DMS53 treated with DMSO at 0.1 percent for 48 hours (cell line): Measurements from ENCODE around the gene CNGB1.
"Not testable (repeated sequence)": the region's sequence is repeated elsewhere in the genome, so short reads cannot be mapped to it uniquely, and the experiment has no call there.

Source experiments
- DNase-seq: peaks from one replicate; lab custom pipeline; 2025; ENCODE audit not compliant: unreplicated experiment; lab: John Stamatoyannopoulos, UW

CNGB1 gene

DNA sequence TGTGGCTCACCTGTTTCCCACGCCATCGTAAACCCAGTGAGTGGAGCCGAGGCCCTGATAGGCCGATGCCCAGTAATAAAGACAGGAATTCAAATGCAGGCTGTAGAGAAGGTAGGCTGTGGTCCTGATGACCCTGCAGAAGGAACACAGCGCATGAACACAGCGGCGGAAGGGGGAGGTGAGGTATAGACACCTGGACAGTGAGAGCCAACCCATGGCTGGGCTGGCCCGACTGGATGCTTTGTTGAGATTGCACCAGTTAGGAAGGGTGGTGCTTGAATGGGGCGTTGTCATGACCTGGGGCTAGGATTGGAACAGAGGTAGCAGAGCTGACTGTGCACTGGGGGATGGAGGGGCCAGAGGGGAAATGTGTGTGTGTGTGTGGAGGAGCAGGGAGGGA is 59.2 kb downstream of the CNGB1 start:
- DNase-seq = no peak

DNA sequence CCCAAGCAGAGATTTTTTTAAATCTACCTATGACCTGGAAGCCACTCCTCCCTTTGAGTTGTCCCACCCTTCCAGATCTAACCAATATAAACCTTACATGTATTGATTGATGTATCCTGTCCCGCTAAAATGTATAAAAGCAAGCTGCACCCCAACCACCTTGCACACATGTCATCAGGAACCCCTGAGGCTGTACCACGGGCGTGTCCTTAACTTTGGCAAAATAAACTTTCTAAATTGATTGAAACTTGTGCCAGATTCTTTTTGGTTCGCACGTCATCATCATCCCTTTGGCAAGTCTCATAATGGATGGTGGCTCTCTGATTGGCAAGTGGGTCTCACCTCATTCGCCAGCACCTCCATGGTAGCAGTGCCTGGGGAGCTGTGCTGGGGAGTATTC is 60.2 kb downstream of the CNGB1 start:
- DNase-seq = no peak

DNA sequence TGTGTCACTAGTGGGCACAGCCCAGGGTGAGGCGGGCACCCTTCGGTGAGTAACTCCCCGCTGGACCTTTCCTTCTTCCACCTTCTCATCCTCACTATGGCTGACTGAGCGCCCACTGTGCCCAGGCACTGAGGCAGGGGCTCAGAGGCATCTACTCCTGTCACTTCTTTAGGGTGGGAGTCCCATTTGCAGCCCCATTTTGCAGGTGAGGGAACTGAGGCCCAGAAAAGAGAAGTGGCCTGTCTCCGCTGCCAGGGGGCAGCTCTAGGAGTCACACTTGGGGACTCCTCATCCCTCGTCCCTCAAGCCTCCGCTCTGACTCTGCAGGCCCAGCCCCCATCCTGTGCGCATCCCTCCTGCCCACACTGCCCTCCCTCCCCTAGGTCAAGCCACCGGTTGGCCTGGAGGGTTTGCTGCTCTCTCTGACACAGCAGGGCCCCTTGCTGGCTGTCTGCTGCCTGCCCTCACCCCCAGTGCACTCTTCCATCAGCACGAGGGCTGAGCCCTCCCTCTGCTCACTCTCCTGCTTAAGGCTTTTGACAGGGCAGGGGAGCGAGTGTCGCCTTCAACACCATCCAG is 62.4 kb downstream of the CNGB1 start:
- DNase-seq = no peak

DNA sequence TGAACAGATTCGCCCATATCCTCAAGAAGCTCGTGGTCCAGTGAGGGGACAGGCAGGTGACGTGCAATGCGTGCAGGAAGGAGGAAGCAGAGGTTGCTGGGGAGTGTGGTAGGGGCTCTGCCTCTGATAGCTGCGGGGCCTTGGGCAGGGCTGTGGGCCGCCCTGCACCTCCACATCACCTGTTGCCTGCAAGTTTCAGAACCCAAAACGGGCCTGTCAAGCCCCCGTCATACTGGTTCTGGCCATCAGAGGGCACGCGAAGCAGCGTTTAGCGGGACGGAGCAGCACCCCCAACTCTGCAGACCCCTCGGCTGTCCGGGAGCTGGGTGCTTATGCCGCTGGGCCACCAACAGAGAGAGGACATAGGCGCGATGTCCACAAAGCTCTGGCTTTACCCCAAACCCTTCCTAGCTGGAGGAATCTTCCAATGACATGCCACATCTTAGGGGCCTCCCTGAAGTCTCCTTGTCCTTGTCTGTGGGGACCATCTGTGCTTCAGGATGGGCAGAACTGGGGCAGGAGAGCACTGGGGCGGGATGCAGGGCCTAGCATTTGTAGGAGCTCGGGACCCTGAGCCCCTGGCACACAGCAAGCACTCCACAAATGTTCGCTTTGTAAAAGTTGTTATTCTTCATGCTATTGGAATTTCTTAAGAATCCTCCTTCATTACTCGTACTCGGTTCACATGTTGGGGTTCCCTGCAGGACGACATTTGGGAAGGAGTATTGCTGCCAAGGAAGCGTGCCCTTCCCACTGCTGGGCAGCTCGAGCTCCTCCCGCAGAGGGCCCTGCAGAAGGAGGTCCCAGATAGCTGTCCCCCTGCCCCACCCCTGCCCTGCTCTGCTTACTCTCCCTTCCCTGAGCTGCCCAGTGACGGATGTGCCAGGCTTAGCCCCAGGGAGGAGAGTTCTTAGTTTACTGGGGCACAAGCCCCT is 64.3 kb downstream of the CNGB1 start:
- DNase-seq = no peak

DNA sequence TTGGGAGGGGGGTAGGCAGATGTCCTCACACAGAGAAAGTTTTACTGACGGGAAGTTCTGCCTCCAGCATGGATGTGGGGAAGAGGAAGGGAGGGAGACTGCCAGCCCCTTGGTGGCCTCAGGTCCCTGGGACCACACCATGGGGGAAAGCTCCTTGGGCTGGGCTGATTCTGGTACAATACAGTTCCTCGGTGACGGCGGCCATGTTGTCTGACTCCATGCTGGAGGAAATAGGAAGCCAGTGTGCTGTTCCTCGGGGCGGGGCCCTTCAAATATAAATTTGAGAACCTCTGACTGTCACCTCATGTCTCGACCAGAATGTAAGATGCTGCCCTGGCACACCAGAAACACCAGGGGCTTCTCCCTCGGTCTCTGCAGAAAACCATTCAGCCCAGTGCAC is 66.8 kb downstream of the CNGB1 start:
- no peak for DNase-seq

DNA sequence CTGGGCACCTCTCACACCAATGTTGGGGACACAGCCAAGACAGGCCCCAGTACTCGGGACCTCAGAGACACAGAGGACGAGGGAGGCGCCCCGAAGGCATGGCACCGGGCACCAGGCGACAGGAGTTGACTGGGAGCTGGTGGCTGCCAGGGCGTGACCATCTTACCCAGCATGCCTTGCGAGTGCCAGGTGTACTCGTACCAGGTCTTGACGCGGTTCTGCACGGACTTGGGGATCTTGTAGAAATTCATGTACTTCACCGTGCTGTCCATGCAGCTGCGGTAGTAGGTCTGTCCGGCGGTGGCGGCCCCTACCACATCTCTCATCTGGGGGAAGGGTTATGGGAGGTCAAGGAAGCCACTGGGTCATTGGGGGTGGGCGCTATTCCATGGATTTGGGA is 67.3 kb downstream of the CNGB1 start:
- no peak for DNase-seq

DNA sequence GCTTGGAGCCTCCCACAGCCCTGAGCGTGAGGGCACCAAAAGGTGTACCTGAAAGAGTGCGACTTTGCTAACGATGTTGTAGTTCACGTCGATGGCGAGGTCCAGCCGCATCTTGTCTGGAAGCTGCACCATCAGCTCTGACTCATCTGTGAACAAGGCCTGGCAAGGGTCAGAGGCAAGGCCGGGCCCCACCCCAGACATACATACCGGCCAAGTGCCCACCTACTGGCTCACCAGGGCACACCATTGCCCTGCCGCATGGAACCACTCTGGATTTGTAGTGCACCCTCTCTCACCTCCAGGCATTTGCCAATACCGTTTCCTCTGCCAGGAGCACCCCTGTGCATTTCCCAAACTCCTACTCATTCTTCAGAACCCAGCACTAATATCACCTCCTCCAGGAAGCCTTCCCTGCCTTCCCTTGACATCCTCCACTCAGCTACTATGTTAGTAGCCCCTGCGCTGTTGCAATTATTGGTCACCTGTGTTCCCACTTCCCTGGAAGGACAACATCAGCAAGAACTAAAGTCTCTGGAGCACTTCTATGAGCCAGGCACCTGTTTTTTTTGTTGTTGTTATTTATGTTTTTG is 69.4 kb downstream of the CNGB1 start:
- DNase-seq = no peak

DNA sequence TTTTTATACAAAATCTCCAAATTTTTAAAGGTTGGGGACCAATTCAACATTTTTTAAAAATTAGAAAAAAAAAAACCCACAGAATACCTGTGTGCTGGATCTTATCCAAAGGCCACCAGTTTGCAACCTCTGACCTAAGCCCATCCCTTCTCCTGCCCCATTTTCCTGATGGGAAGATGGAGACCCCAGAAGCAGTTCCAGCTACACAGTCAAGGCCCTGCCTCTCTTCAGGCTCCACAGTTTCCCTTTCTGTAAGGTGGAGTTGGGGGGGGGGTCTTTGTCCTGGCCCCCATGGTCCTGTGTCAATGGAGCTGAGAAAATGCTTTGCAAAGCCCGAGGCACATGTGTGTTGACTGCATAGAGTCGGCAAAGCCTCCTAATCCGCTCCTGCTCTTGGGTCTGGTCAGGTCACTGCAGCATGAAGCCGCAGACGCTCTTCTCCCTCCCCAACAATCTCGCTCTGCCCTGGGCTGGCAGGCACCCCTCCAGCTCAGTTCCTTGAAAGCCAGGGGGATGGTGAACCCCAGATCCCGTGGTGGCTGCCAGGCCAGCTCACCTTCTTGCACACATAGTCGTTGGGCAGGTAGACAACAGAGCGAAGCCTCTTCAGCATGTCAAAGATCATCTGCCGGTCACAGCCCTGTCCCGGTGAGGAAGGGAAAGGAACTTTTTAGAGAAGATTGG is 70.0 kb downstream of the CNGB1 start:
- no peak for DNase-seq

DNA sequence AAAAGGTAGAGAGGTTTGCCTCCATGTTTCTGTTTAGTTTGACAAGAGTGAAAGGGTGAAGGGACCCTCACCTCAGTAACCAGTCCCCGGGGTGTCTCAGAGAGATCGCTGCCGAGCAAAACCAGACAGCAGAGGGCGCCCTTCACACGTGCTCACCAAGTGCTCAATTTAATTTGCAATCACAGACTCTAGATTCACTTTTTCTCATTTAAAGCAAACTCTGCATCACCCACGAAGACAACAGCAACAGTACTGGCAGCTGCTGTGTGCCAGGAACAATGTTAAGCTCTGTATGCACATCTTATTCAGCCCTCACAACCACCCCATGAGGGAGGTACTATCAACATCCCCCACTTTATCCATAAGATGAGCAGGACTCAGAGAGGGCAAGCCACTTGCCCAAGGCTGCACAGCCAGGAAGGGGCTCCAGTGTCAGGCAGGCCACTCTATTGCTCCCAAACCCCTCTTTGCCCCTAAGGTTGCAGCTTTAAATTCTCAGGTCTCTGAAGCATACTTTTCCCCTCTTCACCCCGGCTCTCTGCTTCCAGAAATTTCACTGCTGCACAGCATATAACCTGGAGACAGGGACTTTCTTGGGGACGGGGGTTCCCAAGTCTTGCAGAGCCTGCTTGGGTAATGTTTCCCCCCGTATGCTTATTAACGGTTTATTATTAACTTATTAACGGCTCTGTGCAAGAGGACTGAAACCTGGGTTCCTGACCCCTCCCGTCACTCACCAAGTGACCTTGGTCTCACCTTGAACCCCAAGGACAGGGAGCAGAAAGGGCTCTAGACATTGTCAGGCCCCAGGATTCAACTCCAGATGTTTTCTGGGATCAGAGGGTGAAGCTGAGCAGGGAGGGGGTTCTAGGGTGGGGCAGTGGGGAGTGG is 70.9 kb downstream of the CNGB1 start:
- DNase-seq = peak; percentile 33

DNA sequence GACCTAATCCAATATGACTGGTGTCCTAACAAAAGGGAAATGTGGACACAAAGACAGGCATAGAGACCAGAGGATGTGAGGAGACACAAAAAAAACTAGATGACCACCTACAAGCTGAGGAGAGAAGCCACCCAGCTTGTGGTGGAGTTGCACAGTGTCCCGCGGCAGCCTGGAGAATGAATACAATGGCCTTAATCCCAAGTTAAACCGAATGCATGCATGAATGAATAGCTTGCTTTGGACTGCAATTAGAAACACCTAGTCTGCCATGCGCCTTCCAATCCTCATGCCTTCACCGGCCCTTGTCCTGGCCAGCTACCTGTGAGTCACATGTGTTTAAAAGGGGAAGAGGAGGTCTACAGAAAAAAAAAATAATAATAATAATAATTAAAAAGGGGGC is 72.0 kb downstream of the CNGB1 start:
- DNase-seq = peak; percentile 70

DNA sequence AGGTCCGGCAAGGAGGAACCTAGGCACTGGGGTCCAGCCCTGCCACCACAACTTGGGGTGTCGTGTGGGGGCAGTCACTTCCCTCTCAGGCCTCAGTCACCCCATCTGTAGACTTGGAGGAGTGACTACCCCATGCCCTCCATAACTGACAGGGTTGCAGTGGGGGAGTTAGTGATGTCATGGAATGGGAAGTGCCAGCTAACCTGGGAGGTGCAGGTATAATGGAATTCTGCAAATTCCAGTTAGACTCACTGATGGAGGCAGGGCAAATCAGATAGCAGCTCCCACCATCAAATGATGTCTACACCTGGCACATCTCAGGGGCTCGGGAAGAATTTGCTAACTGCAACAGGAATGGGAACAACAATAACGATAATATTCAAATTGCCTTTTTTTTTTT is 72.9 kb downstream of the CNGB1 start:
- DNase-seq = no peak

DNA sequence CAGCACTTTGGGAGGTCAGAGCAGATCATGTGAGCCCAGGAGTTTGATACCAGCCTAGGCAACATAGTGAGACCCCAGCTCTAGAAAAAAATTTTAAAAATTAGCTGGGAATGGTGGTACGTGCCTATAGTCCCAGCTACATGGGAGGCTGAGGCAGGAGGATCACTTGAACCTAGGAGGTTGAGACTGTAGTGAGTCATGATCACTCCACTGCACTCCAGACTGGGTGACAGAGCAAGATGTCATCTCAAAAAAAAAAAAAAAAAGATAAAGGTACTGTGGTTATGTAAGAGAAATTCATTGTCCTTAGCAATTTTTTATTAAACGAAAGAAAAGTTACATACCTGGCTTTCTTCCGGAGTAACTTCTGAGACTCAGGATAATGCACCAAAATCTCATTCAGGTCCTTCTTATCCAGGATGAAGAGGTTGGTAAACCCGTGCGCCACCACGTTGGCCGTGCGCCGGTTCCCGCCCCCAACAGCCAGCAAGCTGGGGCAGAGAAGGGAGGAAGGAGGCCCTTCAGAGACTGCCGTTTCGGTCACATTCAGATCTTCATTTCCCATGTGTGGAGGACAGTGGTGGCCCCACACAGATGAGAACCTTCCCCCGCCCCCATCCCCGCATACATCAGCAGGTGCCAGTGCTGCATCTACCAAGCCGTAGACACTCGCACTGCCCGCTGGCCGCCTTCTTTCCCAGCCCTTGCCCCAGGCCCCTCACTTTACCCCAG is 73.7 kb downstream of the CNGB1 start:
- no peak for DNase-seq

DNA sequence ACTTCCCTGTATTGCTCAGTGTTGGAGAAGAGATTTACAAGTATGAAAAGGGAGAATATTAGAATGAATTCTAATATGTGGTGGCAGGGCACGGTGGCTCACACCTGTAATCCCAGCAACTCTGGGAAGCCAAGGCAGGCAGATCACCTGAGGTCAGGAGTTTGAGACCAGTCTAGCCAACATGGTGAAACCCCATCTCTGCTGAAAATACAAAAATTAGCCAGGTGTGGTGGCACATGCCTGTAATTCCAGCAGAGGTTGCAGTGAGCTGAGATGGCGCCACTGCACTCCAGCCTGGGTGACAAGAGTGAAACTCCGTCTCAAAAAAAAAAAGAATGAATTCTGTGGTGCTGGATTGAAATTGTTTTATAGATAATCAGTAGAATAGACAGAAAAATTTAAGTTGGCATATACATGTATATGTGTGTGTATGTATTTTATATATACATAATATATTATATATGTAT is 75.8 kb downstream of the CNGB1 start:
- DNase-seq = not testable (repeated sequence)

DNA sequence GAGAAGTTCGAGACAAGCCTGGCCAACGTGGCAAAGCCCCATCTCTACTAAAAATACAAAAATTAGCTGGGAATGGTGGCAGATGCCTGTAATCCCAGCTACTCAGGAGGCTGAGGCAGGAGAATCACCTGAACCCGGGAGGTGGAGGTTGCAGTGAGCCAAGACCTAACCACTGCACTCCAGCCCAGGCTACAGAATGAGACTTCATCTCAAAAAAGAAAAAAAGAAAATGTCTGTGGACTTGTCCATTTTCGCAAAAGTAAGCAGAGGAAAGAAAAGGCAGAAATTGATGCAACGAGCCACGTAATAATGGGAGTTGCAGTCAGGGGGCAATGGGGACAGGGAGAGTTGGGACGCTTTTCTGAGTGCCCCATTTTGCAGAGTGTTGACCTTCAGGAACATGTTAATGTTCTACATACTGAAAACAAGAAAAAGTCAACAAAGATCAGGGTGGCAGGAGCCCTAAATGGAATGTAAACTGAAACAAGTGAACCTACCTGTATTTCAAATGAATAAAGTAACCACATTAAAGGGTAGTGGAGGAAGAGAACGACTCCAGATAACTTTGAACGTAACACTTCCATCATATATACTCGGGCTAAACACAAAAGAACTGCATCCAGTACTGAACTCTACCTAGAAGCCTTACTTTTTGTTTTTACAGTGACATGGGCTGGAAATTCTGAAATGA is 76.4 kb downstream of the CNGB1 start:
- no peak for DNase-seq

DNA sequence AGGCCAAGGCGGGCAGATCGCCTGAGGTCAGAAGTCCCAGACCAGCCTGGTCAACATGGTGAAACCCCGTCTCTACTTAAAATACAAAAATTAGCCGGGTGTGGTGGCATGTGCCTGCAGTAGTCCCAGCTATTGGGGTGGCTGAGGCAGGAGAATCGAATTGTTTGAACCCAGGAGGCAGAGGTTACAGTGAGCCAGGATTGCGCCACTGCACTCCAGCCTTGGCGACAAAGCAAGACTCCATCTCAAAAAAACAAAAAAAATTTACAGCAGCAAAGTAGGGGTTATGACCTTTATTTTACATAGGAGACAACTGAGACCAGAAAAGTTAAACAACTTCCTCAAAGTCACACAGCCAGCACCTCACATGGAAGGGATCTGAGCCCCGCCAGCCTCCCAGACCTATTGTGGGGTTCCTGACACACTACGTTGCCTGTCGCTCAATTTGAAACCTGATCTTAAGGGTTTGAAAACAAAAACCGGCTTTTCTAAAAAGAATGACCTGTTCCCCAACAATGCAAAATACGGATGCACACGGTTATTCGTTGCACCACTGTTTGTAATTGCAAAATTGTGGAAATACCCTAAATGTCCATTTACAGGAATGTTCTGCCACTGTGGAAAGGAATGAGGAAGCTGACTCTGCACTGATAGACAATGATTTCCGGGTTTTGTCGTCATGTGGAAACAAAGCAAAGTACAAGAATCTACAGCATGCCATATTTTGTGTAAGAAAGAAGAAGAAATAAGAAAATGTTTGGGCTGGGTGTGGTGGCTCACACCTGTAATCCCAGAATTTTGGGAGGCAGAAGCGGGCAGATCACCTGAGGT is 77.2 kb downstream of the CNGB1 start:
- DNase-seq = no peak

DNA sequence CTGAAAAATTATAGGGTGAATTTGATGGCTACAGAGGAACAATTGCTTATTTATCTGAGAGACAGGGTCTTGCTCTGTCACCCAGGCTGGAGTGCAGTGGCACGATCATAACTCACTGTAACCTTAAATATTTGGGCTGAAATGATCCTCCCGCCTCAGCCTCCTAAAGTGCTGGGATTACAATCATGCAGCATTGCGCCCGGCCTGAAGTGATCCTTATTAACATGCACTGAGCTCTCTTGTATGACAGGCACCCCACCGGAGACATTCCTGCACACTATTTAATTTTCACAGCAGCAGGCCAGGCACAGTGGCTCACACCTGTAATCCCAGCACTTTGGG is 77.7 kb downstream of the CNGB1 start:
- DNase-seq = no peak

DNA sequence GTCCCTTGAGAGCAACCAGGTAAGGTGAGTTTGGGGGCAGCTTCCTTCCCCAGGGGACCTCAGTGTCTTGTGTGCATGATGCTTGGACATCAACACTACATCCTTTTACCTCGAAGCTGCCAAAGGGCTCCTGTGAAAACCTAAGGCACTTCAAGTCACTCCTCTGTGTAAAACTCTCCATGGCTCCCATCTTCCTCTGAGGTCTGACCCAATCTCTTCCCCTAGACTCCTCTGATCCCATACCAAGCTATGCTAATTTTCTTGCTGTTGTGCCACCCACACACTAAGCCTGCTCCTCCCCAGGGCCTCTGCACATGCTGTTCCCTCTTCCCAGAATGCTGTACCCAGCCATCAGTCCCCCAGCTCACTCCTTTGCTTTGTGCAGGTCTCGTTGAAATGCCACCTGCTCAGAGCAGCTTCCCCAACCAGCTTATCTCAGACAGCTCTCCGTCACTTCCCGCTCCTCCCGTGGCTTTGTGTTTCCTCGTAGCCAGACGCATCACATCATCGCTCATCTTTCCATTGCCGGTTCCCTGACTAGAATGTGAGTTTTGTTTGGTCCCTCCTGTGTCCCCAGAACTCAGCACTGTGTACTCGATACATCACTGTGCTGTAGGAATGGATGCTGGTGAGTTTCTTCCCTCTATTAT is 78.4 kb downstream of the CNGB1 start:
- no peak for DNase-seq

DNA sequence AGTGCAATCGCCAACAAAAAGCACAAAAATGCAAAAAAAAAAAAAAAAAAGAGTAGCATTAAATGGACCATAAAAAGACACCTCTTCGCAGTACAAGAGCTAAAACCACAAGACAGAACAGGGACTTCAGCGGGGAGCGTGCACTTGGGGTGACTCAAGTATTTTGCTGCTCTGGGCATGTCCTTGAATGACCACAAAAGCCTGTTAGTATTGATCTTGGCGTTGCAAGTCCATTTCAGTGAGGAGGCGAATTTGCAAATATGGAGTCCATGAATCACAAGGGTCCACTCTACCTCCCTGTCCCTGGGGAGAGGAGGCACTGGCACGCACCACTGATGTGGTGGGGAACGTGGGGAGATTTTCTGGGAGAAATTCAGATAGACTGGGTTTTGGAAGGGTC is 78.9 kb downstream of the CNGB1 start:
- DNase-seq = no peak
